GM18511 (cell line): Measurements from ENCODE around the gene ANAPC10.
"Not testable (repeated sequence)": the region's sequence is repeated elsewhere in the genome, so short reads cannot be mapped to it uniquely, and the experiment has no call there.

Experiments
- ATAC-seq: cut with Tn5 transposase; IDR thresholded peaks from one replicate; pipeline ENCODE4 v1.9.1; 2021; ENCODE audit warnings: mild to moderate bottlenecking, moderate library complexity; ENCODE audit not compliant: unreplicated experiment

Gene ANAPC10

DNA sequence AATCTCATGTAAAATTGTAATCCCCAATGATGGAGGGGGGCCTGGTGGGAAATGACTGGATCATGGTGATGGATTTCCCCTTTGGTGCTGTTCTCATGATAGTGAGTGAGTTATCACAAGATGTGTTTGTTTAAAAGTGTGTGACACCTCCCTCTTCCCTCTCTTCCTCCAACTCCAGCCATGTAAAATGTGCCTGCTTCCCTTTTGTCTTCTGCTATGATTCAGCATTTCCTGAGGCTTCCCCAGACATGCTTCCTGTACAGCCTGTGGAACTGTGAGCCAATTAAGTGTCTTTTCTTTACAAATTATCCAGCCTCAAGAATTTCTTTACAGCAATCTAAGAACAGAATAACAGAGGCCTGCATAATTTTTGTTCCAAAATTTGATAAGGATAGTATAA is 85.2 kb downstream of the ANAPC10 start:
- ATAC-seq: no peak

DNA sequence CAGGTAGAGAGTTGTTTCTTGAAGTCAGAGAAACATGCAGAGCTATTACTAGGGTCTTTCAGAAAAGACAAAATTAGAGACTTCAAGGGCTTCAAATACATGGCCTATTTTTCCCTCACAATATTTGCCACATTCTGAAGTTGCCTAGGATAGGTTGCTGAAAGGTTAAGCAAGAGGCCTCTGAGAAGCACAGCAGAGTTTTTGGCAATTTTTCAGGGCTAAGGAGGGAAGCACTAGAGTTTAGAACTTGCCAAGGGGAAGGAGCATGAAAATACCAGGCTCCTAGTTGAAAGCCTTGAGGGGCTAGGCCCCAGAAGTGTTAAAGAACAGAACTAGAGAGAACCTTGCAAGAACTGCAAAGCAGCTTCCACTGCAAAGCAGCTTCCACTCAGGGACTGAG is 86.4 kb downstream of the ANAPC10 start:
- no peak for ATAC-seq

- ATAC-seq: not testable (repeated sequence)
Measured at GRCh38 chr4:145010315-145010714, 87.7 kb downstream of the ANAPC10 start.

GRCh38 chr4:145003675-145004074 is 94.3 kb downstream of the ANAPC10 start:
- ATAC-seq: no peak

GRCh38 chr4:145001635-145002034 is 96.4 kb downstream of the ANAPC10 start:
- ATAC-seq: no peak

- not testable (repeated sequence) for ATAC-seq
Measured at GRCh38 chr4:145000656-145001055, 97.3 kb downstream of the ANAPC10 start.

DNA sequence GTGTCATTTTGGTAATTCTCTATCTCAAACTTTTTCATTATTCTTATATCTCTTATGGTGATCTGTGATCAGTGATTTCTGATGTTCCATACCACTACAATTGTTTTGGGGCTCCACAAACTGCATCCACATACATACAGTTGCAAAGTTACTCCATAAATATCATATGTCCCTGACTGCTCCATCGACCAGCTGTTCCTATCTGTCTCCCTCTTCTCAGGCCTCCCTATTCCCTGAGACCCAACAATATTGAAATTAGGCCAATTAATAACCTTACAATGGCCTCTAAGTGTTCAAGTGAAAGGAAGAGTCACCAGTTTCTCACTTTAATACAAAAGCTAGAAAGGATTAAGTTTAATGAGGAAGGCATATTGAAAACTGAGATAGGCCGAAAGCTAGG is 108.7 kb downstream of the ANAPC10 start:
- ATAC-seq: no peak

- ATAC-seq: no peak
Measured at GRCh38 chr4:144985531-144985930, 112.5 kb downstream of the ANAPC10 start.

- ATAC-seq: no peak
Measured at GRCh38 chr4:144985014-144985413, 113.0 kb downstream of the ANAPC10 start.

- no peak for ATAC-seq
Measured at GRCh38 chr4:144984241-144984640, 113.8 kb downstream of the ANAPC10 start.

- ATAC-seq: no peak
Measured at GRCh38 chr4:144975718-144976117, 122.3 kb downstream of the ANAPC10 start.

DNA sequence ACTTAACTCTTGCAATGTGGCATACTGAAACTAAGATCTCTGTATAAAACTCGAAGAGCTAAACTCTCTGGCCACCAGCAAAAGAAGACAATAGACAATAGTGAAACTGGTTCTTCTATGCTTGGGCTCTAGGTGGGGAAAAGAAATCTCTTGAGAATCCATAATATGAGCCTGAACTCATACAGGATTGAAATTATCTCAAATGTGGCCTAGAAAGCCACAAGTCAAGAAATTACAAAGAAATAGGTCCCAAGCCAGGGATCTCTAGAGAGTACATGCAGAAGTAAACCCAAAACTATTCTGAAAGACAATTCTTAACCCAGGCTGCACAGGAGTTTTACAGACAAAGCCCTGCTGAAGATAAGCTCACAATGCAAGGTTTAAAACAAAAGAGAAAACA is 127.4 kb downstream of the ANAPC10 start:
- peak; percentile 75 for ATAC-seq

DNA sequence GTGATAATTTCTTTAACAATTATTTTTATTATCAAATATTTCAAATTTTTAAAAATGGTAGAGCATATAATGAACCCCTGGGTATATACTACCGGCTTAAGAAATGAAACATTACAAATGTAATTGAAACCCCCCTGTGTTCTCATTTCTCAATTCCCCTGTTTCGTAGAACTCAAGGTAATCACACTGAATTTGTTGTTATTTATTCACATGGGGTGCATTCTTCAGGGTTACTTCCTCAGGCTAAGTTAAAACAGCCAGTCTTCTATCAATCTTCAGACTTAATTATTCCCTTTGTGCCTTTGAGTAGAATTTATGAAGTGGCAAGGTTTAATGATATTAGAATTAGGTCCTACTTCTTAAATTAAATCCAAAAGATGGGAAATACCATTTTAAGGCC is 128.2 kb downstream of the ANAPC10 start:
- no peak for ATAC-seq

- ATAC-seq: no peak
Measured at GRCh38 chr4:144968606-144969005, 129.4 kb downstream of the ANAPC10 start.

DNA sequence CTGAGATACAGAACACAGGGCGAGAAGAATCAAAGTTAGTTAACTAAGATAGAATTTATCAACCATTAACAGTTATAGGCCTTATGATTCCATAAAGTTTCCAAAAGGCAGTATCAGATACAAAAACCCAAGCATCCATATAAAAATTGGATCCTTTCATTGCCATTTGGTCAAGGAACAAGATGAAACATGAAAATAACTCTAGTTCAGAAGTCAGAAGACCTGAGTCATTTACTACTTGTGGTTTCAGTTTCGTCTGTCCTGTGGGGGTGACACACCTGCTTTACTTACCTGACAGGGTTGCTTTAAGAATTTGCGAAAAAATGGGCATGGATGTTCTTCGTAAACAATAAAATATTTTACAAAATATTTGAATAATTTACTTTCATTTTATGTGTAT is 130.8 kb downstream of the ANAPC10 start:
- peak; percentile 81 for ATAC-seq

DNA sequence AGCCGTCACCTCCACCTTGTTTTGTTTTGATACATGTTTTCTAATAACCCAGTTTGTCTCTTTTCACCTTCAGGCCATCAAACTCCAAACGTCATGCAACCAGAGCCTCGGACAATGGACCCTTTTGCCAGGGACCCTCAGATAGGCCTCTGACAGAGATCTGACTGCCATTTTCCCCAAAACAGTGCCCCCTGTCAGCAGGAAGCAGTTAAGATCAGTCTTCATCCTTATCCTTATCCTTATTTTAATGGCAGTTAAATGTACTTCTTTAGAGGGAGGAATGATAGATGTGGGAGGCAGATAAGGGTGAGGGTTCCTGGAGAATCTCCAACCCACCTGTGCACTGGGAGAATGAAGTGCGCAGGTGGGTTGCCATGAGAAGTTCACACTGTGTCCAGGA is 135.7 kb downstream of the ANAPC10 start:
- no peak for ATAC-seq

- no peak for ATAC-seq
Measured at GRCh38 chr4:144955104-144955503, 142.9 kb downstream of the ANAPC10 start.

DNA sequence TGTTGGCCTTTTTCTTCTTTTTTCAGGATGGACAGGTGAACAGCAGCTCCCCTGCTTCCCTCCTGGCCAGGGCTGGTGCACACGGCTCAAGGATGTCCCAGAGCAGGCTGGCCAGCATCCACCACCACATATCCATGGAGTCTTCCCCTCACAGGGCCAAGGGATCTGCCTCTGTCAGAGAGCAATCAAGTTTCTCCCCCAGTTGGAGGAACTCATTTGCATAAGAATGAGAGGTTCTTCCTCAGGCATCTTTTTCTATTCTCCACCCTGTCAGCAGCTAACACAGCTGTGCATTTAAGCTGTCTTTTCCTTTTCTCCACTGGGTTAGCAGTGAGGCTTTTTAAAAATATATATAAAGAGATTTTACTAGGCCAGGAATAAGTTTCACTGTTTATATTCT is 143.8 kb downstream of the ANAPC10 start:
- ATAC-seq: no peak

DNA sequence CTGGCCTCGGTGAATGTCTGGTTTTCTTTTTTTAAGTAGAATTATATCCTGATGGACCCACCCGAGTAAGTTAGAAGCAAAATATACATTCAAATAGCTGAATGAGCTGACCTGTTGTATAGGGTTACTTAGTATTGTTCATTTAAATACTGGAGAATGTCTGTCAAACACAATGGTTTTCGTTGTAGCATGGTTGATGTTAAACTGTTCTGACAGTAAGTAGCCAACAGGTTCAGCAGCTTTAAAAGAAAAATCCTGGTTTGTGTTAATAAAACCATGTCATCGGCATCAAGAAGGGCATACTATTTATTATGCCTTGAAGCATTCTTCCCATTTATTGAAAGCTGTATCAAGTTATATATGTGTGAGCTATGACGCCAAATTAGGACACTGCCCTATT is 149.6 kb downstream of the ANAPC10 start:
- no peak for ATAC-seq

GRCh38 chr4:144948009-144948408 is 150.0 kb downstream of the ANAPC10 start:
- ATAC-seq: no peak
